GM19035 (cell line): Measurements from ENCODE around the gene QSER1.
"Not testable (repeated sequence)": the region's sequence is repeated elsewhere in the genome, so short reads cannot be mapped to it uniquely, and the experiment has no call there.

ENCODE experiments used
- ATAC-seq: cut with Tn5 transposase; IDR thresholded peaks from one replicate; pipeline ENCODE4 v1.9.1; 2021; ENCODE audit not compliant: unreplicated experiment

QSER1 gene

GRCh38 chr11:32892355-32893092 is at the start of gene QSER1:
Gene QSER1 (plus strand): TSS chr11:32892811. CDS start chr11:32893126, 315 bp downstream.
- ATAC-seq, result peak; percentile 69

DNA sequence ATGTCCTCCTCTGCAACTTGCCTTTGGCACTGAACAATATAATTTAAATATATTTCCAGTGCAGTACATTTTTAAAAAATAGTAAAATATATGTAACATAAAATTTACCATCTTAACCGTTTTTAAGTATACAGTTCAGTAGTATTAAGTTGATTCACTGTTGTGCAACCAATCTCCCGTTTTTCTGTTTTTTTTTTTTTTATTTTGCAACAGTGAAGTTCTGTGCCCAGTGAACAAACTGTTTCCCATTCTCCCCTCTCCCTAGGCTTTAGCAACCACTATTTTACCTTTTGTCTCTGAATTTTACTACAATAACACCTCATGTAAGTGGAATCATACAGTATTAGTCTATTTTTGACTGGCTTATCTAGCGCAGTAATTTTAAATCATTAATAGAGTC is 49.1 kb upstream of the QSER1 start:
- ATAC-seq, result no peak

- no peak for ATAC-seq
Measured at GRCh38 chr11:32847511-32847910, 45.1 kb upstream of the QSER1 start.

- no peak for ATAC-seq
Measured at GRCh38 chr11:32849761-32850160, 42.9 kb upstream of the QSER1 start.

DNA sequence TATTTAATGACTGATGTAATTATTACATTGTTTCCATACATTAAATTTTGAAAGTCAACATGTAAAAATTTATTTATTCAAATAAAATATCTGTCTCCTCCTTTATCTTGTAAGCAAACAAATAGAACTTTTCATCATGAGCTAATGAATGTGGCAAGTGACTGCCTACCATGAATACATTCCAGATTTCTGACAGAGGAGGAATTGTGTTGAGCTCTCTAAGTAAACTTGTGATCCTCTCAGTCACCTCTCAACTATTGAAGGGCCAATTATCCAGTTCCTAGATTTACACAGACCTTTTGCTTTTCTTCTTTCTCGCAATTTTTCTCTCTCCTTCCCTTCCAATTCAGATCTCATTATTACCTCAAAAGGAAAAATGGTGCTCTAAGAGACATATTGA is 41.4 kb upstream of the QSER1 start:
- no peak for ATAC-seq

DNA sequence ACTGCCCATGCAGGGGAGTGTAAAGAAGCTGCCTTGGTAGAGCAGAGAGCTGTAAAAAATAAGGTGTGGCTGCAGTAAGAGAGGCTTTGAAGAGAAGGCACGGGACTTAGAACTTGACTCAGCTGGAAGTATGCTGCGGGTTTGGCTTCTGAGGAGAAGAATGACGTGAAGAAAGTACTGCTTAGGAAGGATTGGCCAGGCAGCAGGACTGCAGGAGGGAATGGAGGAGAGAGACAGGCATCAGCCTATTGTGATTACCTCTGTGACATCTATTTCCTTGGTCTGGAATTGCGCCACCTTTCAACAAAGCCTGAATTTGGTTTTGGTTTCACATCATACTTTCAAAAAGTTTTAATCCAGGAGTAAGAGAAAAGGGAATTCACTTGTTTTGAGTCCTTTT is 40.4 kb upstream of the QSER1 start:
- no peak for ATAC-seq

GRCh38 chr11:32855601-32856000 is 37.0 kb upstream of the QSER1 start:
- ATAC-seq, result no peak

DNA sequence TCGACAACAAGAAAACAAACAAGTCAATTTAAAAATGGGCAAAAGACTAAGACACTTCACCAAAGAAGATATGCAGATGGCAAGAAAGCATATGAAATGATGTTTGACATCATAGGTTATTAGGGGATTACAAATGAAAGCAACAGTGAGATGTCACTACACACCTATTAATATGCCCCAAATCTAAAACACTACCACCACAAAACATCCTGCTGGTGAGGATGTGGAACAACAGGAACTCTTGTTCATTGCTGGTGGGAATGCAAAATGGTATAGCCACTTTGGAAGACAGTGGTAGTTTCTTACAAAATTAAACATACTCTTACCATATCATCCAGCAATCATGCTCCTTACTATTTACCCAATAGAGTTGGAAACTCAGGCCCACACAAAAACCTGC is 33.9 kb upstream of the QSER1 start:
- no peak for ATAC-seq

DNA sequence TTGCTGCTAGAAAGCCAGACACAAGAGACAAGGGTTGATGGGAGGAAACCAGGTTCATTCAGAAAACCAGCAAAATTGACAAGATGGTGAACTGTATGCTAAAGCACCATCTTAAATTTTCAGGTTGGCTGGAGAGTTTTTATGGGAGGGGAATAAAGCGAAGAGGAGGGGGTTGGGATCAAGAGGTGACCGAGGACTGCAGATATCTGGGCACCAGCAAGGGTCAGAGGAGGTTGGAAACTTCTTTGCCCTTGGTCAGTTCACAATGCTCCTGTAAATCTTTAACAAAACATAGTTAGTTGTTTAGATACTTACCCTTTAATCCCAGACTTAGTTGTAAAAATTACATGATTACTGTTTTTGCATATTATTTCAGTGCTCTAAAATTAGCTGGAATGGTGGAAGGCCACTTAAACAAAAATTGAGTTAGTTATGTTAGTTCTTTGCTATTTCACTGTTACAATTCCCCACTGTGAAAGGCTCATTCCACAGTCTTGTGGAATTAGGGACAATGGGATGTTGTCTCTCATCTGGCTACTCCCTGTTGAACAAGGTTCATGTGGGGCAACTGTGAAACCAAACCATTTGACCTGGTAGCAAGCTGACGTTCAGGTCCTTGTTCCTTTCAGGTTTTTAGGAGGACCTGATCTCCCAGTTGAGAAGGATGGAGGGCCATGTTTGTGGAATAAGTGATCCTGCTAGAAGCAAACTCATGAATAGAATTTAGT is 30.6 kb upstream of the QSER1 start:
- no peak for ATAC-seq

DNA sequence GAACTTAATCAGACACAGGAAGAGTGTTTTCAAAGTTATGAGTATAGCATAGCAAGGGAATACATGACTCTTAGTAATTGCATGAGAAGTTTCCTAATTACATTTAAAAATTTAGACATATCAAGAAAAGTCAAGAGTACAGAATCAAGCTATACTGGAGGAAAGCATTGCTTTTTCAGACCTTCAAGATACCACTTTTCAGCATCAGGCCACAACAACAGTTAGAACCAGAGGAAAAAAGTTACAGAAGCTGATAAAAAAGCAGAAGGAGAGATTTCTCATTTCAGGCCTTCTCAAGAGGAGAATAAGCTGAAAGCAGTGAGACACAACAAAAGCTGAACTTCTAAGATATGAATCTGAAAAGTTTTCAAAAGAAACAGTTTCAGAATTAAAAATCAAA is 28.1 kb upstream of the QSER1 start:
- ATAC-seq, result no peak

- not testable (repeated sequence) for ATAC-seq
Measured at GRCh38 chr11:32868752-32869151, 23.9 kb upstream of the QSER1 start.

DNA sequence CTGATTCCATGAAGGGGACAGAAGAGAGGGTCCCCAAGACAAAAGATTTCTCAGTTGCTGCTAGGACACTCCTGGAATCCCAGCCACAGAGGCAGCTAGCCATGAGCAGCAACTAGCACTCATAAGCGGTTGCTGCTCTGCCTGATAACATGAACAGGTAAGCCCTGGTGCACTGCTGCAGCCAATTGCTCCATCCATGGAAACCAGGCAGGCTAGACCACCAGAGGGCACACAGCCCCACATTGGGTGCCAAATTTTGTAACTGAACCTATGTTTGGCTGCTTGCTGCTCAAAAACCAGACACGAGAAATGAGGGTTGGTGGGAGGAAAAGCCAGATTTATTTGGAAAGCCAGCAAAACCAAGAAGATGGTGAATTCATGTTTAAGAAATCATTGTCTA is 21.9 kb upstream of the QSER1 start:
- no peak for ATAC-seq

- ATAC-seq, result no peak
Measured at GRCh38 chr11:32874132-32874531, 18.5 kb upstream of the QSER1 start.

DNA sequence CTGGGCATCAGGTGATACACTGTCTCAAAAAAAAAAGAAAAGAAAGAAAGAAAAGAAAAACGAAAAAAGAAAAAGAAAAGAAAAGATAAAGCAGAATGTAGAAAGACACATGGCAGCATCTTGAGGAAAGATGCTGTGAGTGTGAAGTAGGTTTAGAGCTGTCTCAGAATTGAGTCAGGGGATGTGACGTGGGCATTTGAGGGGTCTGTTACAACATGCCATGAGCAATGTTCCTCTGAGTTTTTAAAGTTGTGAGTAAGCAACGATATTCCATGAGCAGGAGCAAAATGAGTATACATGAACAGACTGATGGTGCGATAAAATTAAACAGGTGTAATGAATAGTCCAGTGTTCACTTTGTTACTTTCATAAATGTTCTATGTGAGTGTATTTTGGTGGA is 11.3 kb upstream of the QSER1 start:
- ATAC-seq, result no peak

DNA sequence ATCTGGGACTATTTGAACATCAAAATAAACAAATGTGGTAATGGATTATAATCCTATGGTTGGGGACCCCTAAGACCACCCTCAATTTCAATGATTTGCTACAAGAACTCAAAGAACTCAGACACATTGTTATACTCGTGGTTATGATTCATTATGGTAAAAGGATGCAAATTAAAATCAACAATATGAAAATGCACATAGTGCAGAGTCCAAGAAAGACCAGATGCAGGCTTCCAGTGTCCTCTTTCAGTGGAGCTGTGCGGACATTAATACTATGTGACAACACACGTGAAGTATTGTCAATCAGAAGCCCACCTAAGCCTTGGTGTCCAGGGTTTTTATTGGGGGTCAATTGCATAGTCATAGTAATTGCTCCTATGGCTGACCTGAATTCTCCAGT is 9.2 kb upstream of the QSER1 start:
- no peak for ATAC-seq

- no peak for ATAC-seq
Measured at GRCh38 chr11:32884023-32884422, 8.6 kb upstream of the QSER1 start.

DNA sequence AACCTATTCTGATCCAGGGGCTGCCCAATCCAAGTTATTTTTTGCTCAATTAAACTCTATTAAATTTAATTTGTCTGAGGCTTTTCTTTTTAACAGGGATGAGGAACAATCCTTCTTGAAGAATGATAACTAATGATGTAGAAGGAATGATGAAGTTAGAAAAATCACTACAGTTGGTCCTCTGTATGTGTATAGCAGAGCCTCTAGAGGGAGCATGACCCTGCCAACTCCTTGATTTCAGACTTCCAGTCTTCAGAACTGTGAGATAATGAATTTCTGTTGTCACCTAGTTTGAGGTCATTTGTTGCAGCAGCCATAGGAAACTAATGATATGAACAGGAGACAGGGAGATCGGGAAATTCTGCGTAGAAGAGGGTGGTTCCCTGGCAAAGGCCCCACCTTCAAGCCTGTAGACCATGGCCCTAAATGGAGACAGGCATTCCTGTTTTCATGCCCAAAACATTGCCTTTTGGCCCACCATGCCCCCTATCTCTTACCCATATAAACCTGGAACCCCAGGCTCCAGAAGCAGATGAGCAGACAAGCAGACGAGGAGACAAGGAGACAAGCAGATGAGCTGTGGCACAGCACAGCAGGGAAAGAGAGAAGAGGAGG is 7.7 kb upstream of the QSER1 start:
- ATAC-seq, result no peak

GRCh38 chr11:32885556-32885955 is 7.1 kb upstream of the QSER1 start:
- ATAC-seq, result no peak

GRCh38 chr11:32886180-32886579 is 6.4 kb upstream of the QSER1 start:
- no peak for ATAC-seq

GRCh38 chr11:32887707-32888383 is 4.8 kb upstream of the QSER1 start:
- not testable (repeated sequence) for ATAC-seq

- ATAC-seq, result not testable (repeated sequence)
Measured at GRCh38 chr11:32888384-32888710, 4.3 kb upstream of the QSER1 start.

DNA sequence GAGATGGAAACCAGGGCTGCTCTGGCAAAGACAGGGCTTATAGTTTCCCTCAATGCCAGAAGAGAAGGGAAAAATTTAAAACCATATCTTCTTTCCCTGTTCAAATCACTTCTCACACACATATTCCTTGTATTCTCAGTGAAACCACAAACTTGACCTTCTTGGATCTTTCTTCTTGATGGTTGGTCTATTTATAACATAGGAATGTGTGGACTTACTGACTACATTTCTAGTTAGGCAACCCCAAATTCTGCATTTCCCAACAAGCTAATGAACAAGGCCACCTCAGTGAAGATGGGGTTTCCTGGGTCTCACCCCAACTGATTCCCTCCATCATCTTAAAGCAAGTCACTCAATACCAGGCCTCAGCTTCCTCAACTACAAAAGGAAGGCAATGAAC is 3.8 kb upstream of the QSER1 start:
- ATAC-seq, result no peak
